GM12878 (cell line): ENCODE results near the gene SNRPD3. TPM values are rescaled to one million over a fixed set of nuclear protein-coding genes. Genes with fewer than 3 reads are reported as not detected.

Experiments
- ATF7 ChIP-seq: fragments of 450-650 bp; IDR thresholded peaks from 2 replicates; pipeline ENCODE4 v1.6.1; 2016; ENCODE audit warnings: low read depth, mild to moderate bottlenecking
- CBX3 ChIP-seq: fragments of 200-600 bp; sonication (generic); IDR thresholded peaks from 2 replicates; pipeline ENCODE4 v1.6.1; 2016; ENCODE audit warnings: low read depth, borderline replicate concordance
- CHD2 ChIP-seq: IDR thresholded peaks from 2 replicates; pipeline ENCODE4 v1.6.1; 2011; ENCODE audit warnings: low read depth, low read length, improper control_type of control experiment, borderline replicate concordance
- CREM ChIP-seq: IDR thresholded peaks from 2 replicates; pipeline ENCODE4 v1.6.1; 2014; ENCODE audit warnings: antibody characterized with exemption, low read depth
- FOXK2 ChIP-seq: fragments of 450-650 bp; IDR thresholded peaks from 2 replicates; pipeline ENCODE4 v1.6.1; 2017; ENCODE audit warnings: mild to moderate bottlenecking, moderate library complexity
- IRF4 ChIP-seq: IDR thresholded peaks from 2 replicates; pipeline ENCODE4 v1.6.1; 2011; ENCODE audit warnings: low read depth, low read length
- MEF2B ChIP-seq: fragments of 450-650 bp; IDR thresholded peaks from 2 replicates; pipeline ENCODE4 v1.6.1; 2018; ENCODE audit warnings: mild to moderate bottlenecking, moderate library complexity; ENCODE audit not compliant: partially characterized antibody, poor library complexity, severe bottlenecking
- MTA3 ChIP-seq: IDR thresholded peaks from 2 replicates; pipeline ENCODE4 v1.6.1; 2012; ENCODE audit warnings: low read length, inconsistent platforms, borderline replicate concordance
- NBN ChIP-seq: fragments of 450-650 bp; IDR thresholded peaks from 2 replicates; pipeline ENCODE4 v1.6.1; 2016
- NFXL1 ChIP-seq: fragments of 450-650 bp; IDR thresholded peaks from 2 replicates; pipeline ENCODE4 v1.6.1; 2017; ENCODE audit warnings: antibody characterized with exemption, mild to moderate bottlenecking, borderline replicate concordance
- POLR2AphosphoS2 ChIP-seq: IDR thresholded peaks from 2 replicates; pipeline ENCODE4 v1.6.1; 2011; ENCODE audit warnings: low read depth, mild to moderate bottlenecking, low read length, improper control_type of control experiment, moderate library complexity
- SIX5 ChIP-seq: IDR thresholded peaks from 2 replicates; pipeline ENCODE4 v1.6.1; 2011; ENCODE audit warnings: mild to moderate bottlenecking, low read depth, low read length, moderate library complexity; ENCODE audit not compliant: severe bottlenecking
- STAT3 ChIP-seq: IDR thresholded peaks from 2 replicates; pipeline ENCODE4 v1.6.1; 2011; ENCODE audit warnings: low read depth, low read length, improper control_type of control experiment
- SUZ12 ChIP-seq: fragments of 200-600 bp; sonication (generic); IDR thresholded peaks from one replicate; pipeline ENCODE4 v1.6.1; 2018; ENCODE audit warnings: antibody characterized with exemption, mild to moderate bottlenecking; ENCODE audit not compliant: unreplicated experiment
- TCF3 ChIP-seq: IDR thresholded peaks from 2 replicates; pipeline ENCODE4 v1.6.1; 2012; ENCODE audit warnings: low read depth, mild to moderate bottlenecking, low read length, borderline replicate concordance; ENCODE audit not compliant: insufficient read depth
- ZNF274 ChIP-seq: IDR thresholded peaks from one replicate; pipeline ENCODE4 v1.8.0; 2011; ENCODE audit not compliant: insufficient read length, insufficient read depth
- polyA plus RNA-seq, 11 experiments: library from polyadenylated mRNA; depleted of rRNA in 4 of 11; unstranded in 6 of 11; stranded (reverse) in 5 of 11; fragments of >200 nt; fragmentation: Nextera tagmentation in 4 of 11; fragmentation: Illumina TruSeq in 1 of 11; extraction: Ambion mirVana in 4 of 11; extraction: Trizol in 1 of 11; gene quantifications; 1 replicate in 1 of 11; 2 replicates in 10 of 11; pipeline versions ENCODE4 v1.2.1 to v1.2.3, GENCODE V29; 2011 to 2016; ENCODE audit warnings: inconsistent platforms in 2 of 11, missing spikeins in 2 of 11, low read depth in 1 of 11
- total RNA-seq, 4 experiments: library from RNA; depleted of rRNA in 3 of 4; stranded (reverse); fragments of >200 nt in 3 of 4; fragmentation: Illumina TruSeq in 1 of 4; extraction: Trizol in 1 of 4; gene quantifications; 2 replicates each; pipeline versions ENCODE4 v1.2.1 to v1.2.3, GENCODE V29; 2013 to 2021
- TF ChIP-seq, protein P1 (sequence below): fragments of 450-650 bp; IDR thresholded peaks from 2 replicates; pipeline ENCODE4 v1.6.1; 2018; ENCODE audit warnings: mild to moderate bottlenecking, low read depth, moderate library complexity; ENCODE audit not compliant: partially characterized antibody
- TF ChIP-seq, protein P2 (sequence below): IDR thresholded peaks from 2 replicates; pipeline ENCODE4 v1.6.1; 2012; ENCODE audit warnings: low read depth, low read length, improper control_type of control experiment
- TF ChIP-seq, protein P3 (sequence below): fragments of 450-650 bp; IDR thresholded peaks from 2 replicates; pipeline ENCODE4 v1.6.1; 2016; ENCODE audit warnings: mild to moderate bottlenecking, moderate library complexity, borderline replicate concordance
- TF ChIP-seq, protein P4 (sequence below): IDR thresholded peaks from 2 replicates; pipeline ENCODE4 v1.6.1; 2011; ENCODE audit warnings: mild to moderate bottlenecking, low read depth, low read length, moderate library complexity; ENCODE audit not compliant: insufficient replicate concordance
- TF ChIP-seq, protein P5 (sequence below): IDR thresholded peaks from 2 replicates; pipeline ENCODE4 v1.6.1; 2012; ENCODE audit warnings: low read length, inconsistent platforms

SNRPD3 gene
- total and polyA plus RNA-seq, 10 of the 15 experiments (the other 5 are each of a cell fraction or from before 2014, with no cell fraction given) = 112 to 324 (median 242) TPM

DNA sequence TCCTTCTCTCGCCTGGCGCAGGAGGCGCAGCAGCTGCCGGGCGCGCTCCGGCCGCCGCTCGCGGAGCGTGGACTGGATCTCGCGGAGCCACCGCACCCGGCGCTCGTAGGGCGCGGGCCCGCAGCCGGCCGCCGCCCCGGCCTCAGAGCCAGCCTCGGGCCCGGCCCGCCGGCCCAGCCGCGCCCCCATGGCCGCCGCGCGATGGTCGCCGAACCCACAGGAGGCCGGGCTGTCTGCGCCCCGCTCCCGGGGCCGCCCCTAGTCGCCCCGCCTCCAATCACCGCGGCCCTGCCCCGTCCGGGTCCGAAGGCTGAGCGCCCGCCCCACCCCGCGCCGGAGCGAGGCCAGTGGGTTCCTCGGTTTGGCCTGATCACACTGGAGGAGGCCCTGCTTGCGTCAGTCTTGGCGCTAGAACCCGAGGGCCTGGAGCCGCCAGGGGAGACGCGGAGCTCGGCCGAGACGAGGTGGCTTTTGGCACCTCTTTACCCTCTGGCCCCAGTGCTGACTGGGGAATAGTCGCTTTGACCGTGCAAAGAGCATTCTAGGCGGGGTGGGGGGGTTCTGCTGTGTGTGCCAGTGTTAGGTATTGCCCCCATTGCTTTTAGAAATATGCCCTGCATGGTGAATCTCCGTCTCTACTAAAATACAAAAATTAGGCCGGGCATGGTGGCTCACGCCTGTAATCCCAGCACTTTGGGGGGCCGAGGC, 37.2 kb downstream of the SNRPD3 start, which contains the start of gene LRRC75B (continued):
- TF ChIP-seq, protein P1, sequence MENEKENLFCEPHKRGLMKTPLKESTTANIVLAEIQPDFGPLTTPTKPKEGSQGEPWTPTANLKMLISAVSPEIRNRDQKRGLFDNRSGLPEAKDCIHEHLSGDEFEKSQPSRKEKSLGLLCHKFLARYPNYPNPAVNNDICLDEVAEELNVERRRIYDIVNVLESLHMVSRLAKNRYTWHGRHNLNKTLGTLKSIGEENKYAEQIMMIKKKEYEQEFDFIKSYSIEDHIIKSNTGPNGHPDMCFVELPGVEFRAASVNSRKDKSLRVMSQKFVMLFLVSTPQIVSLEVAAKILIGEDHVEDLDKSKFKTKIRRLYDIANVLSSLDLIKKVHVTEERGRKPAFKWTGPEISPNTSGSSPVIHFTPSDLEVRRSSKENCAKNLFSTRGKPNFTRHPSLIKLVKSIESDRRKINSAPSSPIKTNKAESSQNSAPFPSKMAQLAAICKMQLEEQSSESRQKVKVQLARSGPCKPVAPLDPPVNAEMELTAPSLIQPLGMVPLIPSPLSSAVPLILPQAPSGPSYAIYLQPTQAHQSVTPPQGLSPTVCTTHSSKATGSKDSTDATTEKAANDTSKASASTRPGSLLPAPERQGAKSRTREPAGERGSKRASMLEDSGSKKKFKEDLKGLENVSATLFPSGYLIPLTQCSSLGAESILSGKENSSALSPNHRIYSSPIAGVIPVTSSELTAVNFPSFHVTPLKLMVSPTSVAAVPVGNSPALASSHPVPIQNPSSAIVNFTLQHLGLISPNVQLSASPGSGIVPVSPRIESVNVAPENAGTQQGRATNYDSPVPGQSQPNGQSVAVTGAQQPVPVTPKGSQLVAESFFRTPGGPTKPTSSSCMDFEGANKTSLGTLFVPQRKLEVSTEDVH = no peak
- TF ChIP-seq NFXL1 (no peak), ZNF274 (no peak), TCF3 (no peak), CBX3 (no peak), IRF4 (no peak), POLR2AphosphoS2 (no peak), CREM (no peak), MTA3 (no peak), STAT3 (no peak), FOXK2 (no peak), ATF7 (no peak), NBN (no peak), SUZ12 (no peak), SIX5 (no peak), CHD2 (no peak), MEF2B (no peak)
- TF ChIP-seq, protein P2, sequence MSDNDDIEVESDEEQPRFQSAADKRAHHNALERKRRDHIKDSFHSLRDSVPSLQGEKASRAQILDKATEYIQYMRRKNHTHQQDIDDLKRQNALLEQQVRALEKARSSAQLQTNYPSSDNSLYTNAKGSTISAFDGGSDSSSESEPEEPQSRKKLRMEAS = 0 out of 2 replicates have a peak, but pooled peaks have one; percentile 30
- TF ChIP-seq, protein P3, sequence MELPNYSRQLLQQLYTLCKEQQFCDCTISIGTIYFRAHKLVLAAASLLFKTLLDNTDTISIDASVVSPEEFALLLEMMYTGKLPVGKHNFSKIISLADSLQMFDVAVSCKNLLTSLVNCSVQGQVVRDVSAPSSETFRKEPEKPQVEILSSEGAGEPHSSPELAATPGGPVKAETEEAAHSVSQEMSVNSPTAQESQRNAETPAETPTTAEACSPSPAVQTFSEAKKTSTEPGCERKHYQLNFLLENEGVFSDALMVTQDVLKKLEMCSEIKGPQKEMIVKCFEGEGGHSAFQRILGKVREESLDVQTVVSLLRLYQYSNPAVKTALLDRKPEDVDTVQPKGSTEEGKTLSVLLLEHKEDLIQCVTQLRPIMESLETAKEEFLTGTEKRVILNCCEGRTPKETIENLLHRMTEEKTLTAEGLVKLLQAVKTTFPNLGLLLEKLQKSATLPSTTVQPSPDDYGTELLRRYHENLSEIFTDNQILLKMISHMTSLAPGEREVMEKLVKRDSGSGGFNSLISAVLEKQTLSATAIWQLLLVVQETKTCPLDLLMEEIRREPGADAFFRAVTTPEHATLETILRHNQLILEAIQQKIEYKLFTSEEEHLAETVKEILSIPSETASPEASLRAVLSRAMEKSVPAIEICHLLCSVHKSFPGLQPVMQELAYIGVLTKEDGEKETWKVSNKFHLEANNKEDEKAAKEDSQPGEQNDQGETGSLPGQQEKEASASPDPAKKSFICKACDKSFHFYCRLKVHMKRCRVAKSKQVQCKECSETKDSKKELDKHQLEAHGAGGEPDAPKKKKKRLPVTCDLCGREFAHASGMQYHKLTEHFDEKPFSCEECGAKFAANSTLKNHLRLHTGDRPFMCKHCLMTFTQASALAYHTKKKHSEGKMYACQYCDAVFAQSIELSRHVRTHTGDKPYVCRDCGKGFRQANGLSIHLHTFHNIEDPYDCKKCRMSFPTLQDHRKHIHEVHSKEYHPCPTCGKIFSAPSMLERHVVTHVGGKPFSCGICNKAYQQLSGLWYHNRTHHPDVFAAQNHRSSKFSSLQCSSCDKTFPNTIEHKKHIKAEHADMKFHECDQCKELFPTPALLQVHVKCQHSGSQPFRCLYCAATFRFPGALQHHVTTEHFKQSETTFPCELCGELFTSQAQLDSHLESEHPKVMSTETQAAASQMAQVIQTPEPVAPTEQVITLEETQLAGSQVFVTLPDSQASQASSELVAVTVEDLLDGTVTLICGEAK = no peak
- TF ChIP-seq, protein P4, sequence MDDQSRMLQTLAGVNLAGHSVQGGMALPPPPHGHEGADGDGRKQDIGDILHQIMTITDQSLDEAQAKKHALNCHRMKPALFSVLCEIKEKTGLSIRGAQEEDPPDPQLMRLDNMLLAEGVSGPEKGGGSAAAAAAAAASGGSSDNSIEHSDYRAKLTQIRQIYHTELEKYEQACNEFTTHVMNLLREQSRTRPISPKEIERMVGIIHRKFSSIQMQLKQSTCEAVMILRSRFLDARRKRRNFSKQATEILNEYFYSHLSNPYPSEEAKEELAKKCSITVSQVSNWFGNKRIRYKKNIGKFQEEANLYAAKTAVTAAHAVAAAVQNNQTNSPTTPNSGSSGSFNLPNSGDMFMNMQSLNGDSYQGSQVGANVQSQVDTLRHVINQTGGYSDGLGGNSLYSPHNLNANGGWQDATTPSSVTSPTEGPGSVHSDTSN = no peak
- TF ChIP-seq, protein P5, sequence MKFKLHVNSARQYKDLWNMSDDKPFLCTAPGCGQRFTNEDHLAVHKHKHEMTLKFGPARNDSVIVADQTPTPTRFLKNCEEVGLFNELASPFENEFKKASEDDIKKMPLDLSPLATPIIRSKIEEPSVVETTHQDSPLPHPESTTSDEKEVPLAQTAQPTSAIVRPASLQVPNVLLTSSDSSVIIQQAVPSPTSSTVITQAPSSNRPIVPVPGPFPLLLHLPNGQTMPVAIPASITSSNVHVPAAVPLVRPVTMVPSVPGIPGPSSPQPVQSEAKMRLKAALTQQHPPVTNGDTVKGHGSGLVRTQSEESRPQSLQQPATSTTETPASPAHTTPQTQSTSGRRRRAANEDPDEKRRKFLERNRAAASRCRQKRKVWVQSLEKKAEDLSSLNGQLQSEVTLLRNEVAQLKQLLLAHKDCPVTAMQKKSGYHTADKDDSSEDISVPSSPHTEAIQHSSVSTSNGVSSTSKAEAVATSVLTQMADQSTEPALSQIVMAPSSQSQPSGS = no peak
